Activated naive CD4-positive, alpha-beta T cell treated with anti-CD3 and anti-CD28 coated beads, Interleukin-2, amount 50 U/mL, for 72 hours (primary cell): ENCODE data around the gene MRPL55. TPM values are rescaled to one million over a fixed set of nuclear protein-coding genes. Genes with fewer than 3 reads are reported as not detected.
A peak's percentile ranks its signal among the peaks of the same experiment; 100 is the strongest.

Experiments
- ATAC-seq, 2 donors: fragments of 150-1000 bp; cut with Tn5 transposase; 2 replicates each; pipeline ENCODE4 v1.10.0; 2021; ENCODE audit warnings: mild to moderate bottlenecking in 2 of 2, moderate library complexity in 2 of 2
- DNase-seq, 2 donors: peaks; one replicate each; pipeline ENCODE4 v3.0.0; 2021 to 2022; ENCODE audit warnings: low spot score in 2 of 2
- H3K27ac Mint-ChIP-seq, 2 donors: one replicate each; pipeline ENCODE4 v1.8.0; 2022; ENCODE audit warnings: mild to moderate bottlenecking in 2 of 2, mixed read lengths in 2 of 2
- H3K36me3 Mint-ChIP-seq, 2 donors: one replicate each; pipeline ENCODE4 v1.8.0; 2022; ENCODE audit warnings: mixed read lengths in 2 of 2
- H3K9me3 Mint-ChIP-seq, 2 donors: one replicate each; pipeline ENCODE4 v1.8.0; 2022; ENCODE audit warnings: mixed read lengths in 2 of 2
- total RNA-seq, 2 donors: library from RNA; stranded (reverse); gene quantifications; one replicate each; pipeline ENCODE4 v1.2.3, GENCODE V29; 2022

MRPL55 gene
- total RNA-seq, 2 donors from 2014 or later = 50.6 to 52.5 TPM

- Mint-ChIP-seq H3K27ac (peak overlapping the region; percentile 88 to 96), H3K36me3 (peaks cover 39 to 58% of the 10 kb centered on the region in 2 donors), H3K9me3 (no peaks in the 10 kb centered on the region)
- no peak for DNase-seq
- ATAC-seq = peak in 1 of 2 donors; percentile 51
These were observed 21.3 kb downstream of the MRPL55 start for GRCh38 chr1:228087771-228088251.

- Mint-ChIP-seq H3K36me3 (peaks cover 25 to 34% of the 10 kb centered on the region in 2 donors), H3K9me3 (no peaks in the 10 kb centered on the region), H3K27ac (peak overlapping the region; percentile 86 to 97)
- ATAC-seq (no peak), DNase-seq (no peak)
These were observed 23.7 kb downstream of the MRPL55 start for GRCh38 chr1:228085287-228085951.

DNA sequence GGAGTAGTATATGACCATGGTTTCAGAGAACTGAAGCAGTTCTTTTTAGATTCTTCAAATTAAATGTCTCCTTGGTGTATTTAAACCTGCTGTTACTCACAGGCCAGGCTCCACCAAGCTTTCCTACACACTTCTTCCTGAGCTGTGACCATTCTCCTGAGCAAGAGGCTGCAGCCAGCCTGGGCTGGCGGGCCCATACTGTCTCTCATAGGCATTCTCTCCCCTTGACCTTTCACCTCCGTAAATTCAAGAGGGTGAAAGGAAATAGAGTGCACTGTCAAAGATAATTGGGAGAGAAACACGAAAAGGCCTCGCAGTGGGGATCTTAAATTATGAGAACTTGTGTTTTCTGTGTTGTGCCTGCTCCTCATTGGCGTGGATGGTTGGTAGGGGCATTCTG is 24.3 kb downstream of the MRPL55 start:
- DNase-seq = no peak
- no peak for ATAC-seq
- H3K9me3 Mint-ChIP-seq = no peaks in the 10 kb centered on the region
- peaks cover 25 to 31% of the 10 kb centered on the region in 2 donors for H3K36me3 Mint-ChIP-seq
- peak overlapping the region; percentile 86 to 97 for H3K27ac Mint-ChIP-seq

GRCh38 chr1:228084325-228084724 is 24.8 kb downstream of the MRPL55 start:
- peak overlapping the region; percentile 97 to 99 for H3K27ac Mint-ChIP-seq
- H3K9me3 Mint-ChIP-seq = no peaks in the 10 kb centered on the region
- ATAC-seq (peak in 1 of 2 donors; percentile 28), DNase-seq (no peak)
- H3K36me3 Mint-ChIP-seq = peaks cover 25 to 31% of the 10 kb centered on the region in 2 donors

- no peaks in the 10 kb centered on the region for H3K9me3 Mint-ChIP-seq
- ATAC-seq (no peak), DNase-seq (no peak)
- H3K36me3 Mint-ChIP-seq = peaks cover 25 to 31% of the 10 kb centered on the region in 2 donors
- peak overlapping the region; percentile 97 to 99 for H3K27ac Mint-ChIP-seq
These were observed 25.2 kb downstream of the MRPL55 start for GRCh38 chr1:228083871-228084278.

DNA sequence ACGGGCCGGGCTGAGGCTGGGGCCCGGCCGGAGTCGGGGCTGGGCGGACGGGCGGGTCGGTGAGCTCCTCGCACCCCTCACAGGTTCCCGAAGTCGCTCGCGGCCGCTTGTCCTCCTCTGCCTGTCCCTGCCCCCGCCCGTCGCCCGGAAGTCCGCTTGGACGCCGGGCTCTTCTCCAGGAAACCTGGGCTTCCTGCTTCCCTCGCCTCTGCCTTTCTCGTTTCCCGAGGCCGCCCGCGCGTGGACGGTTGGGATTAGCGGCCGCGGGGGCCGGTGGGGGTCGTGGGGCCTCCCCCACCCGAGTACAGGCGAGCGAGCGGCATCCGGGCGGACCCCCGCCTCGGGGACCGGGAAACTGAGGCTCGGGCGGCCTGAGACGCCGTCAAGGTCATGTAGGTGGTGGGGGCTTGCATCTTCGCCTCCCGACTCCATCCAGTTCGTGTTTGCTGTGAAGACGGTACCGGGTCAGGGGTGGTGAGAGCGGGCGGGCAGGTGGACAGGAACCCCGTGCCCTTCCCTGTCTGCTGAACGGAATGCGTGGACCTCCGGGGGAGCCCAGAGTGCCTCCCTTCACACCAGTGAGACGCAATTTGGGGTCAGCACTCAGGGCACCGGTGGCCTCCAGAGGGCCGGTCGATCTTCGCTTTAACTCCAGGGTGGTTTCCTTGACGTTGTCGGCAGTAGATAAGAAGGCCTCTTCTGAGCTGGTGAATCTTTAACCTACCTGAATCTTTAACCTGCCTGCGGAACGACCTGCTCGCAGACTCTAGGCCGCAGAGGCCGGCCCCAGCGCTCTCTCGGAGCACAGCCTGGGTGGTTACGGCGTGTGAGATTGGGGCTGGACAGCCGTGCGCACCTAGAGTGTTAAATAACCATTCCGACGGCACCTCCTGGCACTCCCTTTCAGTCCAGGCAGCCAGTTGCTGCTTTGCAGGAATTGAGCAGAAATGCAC is 25.9 kb downstream of the MRPL55 start:
- peak; percentile 14 to 27 for ATAC-seq
- DNase-seq = no peak
- Mint-ChIP-seq H3K36me3 (peaks cover 25 to 31% of the 10 kb centered on the region in 2 donors), H3K27ac (peak overlapping the region; percentile 97 to 99), H3K9me3 (no peaks in the 10 kb centered on the region)

DNA sequence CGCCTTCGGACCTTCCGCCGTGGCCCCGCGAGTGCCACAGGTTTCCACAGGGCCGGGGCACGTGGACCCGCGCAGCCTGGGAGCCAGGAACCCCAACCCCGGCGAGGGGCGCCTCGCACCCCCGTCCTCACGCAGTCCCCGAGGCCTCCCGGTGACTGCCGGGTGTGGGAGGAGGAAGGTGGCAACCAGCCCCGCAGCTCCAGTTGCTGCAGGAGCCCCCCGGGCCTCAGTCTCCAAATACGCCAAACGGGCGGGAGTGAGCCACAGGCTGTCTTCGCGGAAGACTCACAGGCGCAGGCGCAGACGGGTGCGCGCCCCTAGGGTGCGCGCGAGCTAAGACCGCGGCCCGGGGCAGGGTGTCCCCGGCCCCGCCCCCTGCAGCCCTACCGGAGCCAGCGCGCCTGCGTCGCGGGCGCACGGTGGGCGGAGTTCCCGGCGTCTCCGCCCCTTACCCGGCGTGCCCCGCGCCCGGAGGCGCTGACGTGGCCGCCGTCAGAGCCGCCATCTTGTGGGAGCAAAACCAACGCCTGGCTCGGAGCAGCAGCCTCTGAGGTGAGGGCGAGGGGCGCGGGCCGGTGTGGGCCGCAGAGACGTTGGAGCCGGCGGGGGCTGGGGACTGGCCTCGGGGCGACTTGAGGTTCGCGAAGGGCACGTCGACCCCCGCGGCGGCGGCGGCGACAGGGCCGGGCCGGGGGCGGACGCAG is 26.7 kb downstream of the MRPL55 start, which contains the start of gene ARF1:
ARF1 (plus strand) TSS at position 495 of the 704 bp plus-strand sequence. CDS start 14,407 bp downstream, outside the sequence.
- Mint-ChIP-seq H3K9me3 (no peaks in the 10 kb centered on the region), H3K27ac (peak within 1 kb of the TSS; percentile 97 to 99), H3K36me3 (peaks cover 24 to 25% of the 10 kb centered on the region in 2 donors)
- DNase-seq = peak; percentile 95
- peak; percentile 83 to 87 for ATAC-seq

DNA sequence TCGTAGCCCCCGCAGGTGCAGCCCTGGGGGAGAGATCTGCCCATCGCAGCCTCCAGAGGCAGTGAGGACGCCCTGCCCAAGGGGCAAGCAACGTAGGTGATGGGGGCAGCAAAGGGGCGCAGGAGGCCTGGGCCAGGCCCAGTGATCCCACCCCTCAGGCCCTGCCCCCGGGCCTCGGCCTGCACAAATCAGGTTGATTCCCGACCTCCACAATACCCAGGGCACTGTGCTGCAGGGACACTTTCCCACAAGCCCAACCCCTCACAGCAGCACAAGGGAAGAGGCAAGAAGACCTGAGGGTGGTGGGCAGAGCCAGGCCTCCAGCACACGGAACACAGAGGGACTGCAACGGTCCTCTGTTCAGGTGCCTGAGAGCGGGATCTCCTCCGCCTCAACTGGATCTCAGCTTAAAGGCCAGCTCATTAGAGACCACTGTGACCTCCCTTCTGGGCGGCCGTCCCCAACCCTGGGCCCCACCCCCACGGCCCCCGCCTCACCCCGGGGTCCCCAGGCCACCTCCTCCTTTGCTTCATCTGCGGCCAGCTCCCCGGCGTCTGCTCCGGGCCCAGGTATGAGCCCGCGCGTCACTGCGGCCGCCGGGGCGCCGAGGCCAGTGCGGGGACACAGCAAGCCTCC is 27.4 kb downstream of the MRPL55 start:
- Mint-ChIP-seq H3K27ac (peak overlapping the region; percentile 65 to 97), H3K9me3 (no peaks in the 10 kb centered on the region), H3K36me3 (peaks cover 24 to 25% of the 10 kb centered on the region in 2 donors)
- DNase-seq (no peak), ATAC-seq (peak; percentile 8 to 30)

GRCh38 chr1:228081144-228081543 is 28.0 kb downstream of the MRPL55 start:
- Mint-ChIP-seq H3K36me3 (peaks cover 24 to 25% of the 10 kb centered on the region in 2 donors), H3K9me3 (no peaks in the 10 kb centered on the region), H3K27ac (peak overlapping the region; percentile 94 to 97)
- ATAC-seq (no peak), DNase-seq (no peak)

- Mint-ChIP-seq H3K9me3 (no peaks in the 10 kb centered on the region), H3K36me3 (peaks cover 16 to 17% of the 10 kb centered on the region in 2 donors), H3K27ac (no peak overlapping the region)
- peak in 1 of 2 donors; percentile 48 for DNase-seq
- no peak for ATAC-seq
These were observed 29.4 kb downstream of the MRPL55 start for GRCh38 chr1:228079601-228080263.

DNA sequence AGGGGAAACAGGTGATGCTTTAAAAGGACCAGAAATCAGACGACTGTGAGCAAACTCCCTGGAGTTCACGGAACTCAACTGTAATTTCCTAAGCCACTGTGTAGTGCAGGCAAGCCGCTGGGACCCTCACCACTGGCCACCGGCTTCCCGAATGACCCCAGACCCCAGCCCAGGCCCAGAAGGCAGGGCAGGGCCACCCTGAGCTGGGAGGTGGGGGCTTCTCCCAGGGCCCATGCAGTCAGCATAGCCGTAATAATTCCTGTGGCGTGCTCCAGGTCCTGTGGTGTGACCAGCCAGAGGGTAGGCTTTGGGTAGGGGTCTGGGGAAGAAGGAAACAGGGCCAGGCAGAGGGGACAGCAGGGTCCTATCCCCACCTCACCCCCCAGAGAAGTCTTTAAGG is 30.1 kb downstream of the MRPL55 start:
- Mint-ChIP-seq H3K36me3 (peaks cover 9% of the 10 kb centered on the region in 2 donors), H3K9me3 (no peaks in the 10 kb centered on the region), H3K27ac (no peak overlapping the region)
- ATAC-seq (no peak), DNase-seq (peak in 1 of 2 donors; percentile 18)

DNA sequence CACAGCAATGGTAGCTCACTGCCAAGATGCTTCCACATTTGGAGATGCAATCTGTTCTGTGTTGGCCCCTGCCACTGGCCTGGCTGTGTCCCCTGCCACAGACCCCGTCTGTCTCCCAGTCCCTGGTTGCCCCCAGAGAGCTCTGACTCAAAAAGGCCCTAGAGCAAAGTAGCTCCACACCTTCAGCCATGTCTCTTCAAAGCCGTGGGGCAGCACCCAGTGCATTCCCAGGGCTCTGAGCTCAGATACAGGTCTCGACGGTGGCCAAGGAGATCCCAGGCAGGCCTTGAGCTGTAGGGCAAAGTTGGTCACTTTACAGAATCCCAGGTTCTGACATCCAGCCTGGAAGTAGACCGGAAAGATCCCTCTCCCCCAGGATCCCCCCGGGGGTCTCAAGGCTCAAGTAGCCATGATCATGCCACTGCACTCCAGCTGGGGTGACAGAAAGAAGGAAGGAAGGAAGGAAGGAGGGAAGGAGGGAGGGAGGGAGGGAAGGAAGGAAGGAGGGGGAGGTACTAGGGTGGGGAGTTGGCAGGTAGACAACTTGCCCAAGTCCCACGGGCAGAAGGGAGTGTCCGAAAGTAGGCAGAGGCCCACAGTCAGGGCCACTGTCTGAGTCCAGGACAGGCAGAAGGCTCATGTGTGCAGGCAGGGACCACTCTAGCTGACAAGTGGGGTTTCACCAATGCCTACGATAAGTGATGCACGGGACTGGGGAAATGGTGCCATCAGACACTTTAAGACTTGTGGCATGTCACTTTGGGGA is 31.4 kb downstream of the MRPL55 start:
- Mint-ChIP-seq H3K27ac (no peak overlapping the region), H3K9me3 (no peaks in the 10 kb centered on the region), H3K36me3 (no peaks in the 10 kb centered on the region)
- DNase-seq (peak in 1 of 2 donors; percentile 46), ATAC-seq (no peak)

- H3K9me3 Mint-ChIP-seq = no peaks in the 10 kb centered on the region
- peak in 1 of 2 donors; percentile 20 for DNase-seq
- H3K27ac Mint-ChIP-seq = no peak overlapping the region
- H3K36me3 Mint-ChIP-seq = no peaks in the 10 kb centered on the region
- no peak for ATAC-seq
These were observed 32.2 kb downstream of the MRPL55 start for GRCh38 chr1:228076796-228077430.

DNA sequence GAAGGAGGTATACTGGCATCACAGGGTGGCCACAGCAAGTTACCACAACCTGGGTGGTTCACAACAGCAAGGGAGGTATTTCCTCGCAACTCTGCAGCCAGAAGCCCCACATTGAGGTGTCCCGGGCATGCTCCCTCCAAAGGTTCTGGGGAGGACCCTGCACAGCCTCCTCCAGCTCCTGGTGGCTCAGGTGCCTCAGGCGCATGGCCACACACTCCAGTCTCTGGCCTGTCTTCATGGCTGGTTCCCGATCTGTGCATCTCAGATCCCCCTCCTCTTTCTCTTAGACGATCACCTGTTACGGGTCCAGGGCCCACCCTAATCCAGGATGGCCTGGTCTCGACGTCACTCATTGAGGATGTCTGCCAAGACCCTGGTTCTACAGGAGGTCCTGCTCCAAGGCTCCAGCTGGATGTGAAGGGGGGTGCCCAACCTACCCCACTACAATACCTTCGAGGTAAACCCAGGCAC is 33.3 kb downstream of the MRPL55 start:
- no peak for ATAC-seq
- peak in 1 of 2 donors; percentile 28 for DNase-seq
- H3K27ac Mint-ChIP-seq = peak overlapping the region in 1 of 2 donors; percentile 22
- no peaks in the 10 kb centered on the region for H3K9me3 Mint-ChIP-seq
- H3K36me3 Mint-ChIP-seq = no peaks in the 10 kb centered on the region
